ENCODE measurements around the gene DENND1A. TPM values are rescaled to one million over a fixed set of nuclear protein-coding genes. Genes with fewer than 3 reads are reported as not detected.

The DENND1A gene
- total RNA-seq, 1 donor from 2014 or later: 19.9 TPM

DNA sequence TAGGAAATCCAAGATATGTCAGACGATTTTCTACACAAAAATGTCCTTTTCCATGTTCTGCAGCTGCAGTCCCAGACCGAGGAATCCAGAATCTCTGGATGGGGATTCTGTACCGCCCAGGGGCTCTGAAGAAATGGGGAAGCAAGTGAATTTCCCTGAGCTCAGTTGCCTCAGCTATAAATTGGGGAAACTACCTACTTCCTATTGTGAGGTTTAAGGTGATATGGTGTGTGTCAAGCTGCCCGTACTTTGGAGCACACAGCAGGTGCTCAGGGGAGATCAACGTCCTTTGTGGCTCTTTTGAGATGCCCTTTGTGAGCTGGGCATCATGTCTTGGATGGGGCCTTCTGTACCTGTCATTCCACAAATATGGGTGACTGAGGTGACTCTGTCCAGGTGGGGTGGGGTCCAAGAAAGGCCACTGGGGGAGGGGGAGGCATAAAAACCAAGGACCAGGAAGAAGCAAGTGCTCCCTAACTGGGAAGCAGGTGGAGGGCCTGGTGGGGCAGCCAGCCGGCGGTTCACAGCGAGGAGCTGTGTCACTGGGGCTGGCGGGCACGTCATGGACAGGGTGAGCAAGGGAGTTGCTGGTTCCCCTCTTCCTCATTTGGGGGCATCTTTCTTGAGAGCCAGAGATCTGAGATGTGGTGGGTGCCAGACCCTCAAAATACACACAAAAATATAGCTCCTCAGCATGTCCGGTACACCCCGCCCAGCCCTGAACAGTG, 457.9 kb downstream of the DENND1A start:
- DNase-seq (ENCODE audit: extremely low spot score, unreplicated experiment): no peak
- TF ChIP-seq, protein P1, sequence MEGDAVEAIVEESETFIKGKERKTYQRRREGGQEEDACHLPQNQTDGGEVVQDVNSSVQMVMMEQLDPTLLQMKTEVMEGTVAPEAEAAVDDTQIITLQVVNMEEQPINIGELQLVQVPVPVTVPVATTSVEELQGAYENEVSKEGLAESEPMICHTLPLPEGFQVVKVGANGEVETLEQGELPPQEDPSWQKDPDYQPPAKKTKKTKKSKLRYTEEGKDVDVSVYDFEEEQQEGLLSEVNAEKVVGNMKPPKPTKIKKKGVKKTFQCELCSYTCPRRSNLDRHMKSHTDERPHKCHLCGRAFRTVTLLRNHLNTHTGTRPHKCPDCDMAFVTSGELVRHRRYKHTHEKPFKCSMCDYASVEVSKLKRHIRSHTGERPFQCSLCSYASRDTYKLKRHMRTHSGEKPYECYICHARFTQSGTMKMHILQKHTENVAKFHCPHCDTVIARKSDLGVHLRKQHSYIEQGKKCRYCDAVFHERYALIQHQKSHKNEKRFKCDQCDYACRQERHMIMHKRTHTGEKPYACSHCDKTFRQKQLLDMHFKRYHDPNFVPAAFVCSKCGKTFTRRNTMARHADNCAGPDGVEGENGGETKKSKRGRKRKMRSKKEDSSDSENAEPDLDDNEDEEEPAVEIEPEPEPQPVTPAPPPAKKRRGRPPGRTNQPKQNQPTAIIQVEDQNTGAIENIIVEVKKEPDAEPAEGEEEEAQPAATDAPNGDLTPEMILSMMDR (conservative IDR thresholded peaks at IDR 0.05): no peak
- peaks cover 3% of the 10 kb centered on the region for H3K36me3 Mint-ChIP-seq
- no peak overlapping the region for H3K4me3 Mint-ChIP-seq
- H3K27me3 Mint-ChIP-seq: no peaks in the 10 kb centered on the region
- no peak overlapping the region for H3K27ac Mint-ChIP-seq
- peaks cover 22% of the 10 kb centered on the region for H3K4me1 Mint-ChIP-seq (ENCODE audit: unreplicated experiment)
- H3K9me3 Mint-ChIP-seq: no peaks in the 10 kb centered on the region

DNA sequence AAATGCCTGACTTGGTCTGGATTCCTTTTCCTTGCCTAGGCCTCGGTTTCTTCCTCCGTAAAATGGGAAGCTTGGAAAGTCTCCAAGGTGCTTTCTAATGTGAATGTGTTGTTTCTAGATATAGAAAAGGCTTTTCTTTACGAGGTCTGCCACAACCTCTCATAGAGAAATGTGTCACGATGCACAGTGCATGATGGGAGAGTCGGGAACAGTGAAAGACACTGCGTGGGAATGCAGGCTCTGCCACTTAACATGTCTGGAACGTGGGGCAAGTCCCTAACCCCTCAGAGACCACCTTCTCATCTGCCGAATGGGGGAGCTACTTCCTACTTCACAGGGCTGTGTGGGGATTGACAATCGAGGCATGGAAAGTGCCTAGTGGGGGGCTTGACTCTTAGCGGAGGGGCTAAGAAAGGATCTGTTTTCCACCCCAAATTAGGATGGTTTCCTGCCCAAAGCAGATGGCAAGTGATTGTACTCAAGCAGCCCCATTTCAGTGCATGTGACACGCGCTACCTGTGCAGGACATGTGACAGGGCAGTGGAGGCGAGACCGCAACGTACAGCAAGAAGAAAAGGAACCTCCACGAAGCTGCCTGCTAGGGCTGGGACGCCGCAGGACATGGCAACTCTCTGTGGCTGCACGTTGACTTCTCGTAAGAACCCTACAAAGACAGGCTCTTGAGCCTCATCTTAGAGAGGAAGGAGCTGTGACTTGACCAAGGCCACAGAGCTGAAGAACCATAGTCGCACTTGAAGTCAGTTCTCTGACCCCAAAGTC, 458.7 kb downstream of the DENND1A start:
- no peak for DNase-seq (ENCODE audit: extremely low spot score, unreplicated experiment)
- H3K36me3 Mint-ChIP-seq: peaks cover 3% of the 10 kb centered on the region
- TF ChIP-seq, protein P1 (conservative IDR thresholded peaks at IDR 0.05): no peak
- H3K4me3 Mint-ChIP-seq: no peak overlapping the region
- H3K4me1 Mint-ChIP-seq (ENCODE audit: unreplicated experiment): peaks cover 22% of the 10 kb centered on the region
- H3K27me3 Mint-ChIP-seq: no peaks in the 10 kb centered on the region
- no peaks in the 10 kb centered on the region for H3K9me3 Mint-ChIP-seq
- no peak overlapping the region for H3K27ac Mint-ChIP-seq

DNA sequence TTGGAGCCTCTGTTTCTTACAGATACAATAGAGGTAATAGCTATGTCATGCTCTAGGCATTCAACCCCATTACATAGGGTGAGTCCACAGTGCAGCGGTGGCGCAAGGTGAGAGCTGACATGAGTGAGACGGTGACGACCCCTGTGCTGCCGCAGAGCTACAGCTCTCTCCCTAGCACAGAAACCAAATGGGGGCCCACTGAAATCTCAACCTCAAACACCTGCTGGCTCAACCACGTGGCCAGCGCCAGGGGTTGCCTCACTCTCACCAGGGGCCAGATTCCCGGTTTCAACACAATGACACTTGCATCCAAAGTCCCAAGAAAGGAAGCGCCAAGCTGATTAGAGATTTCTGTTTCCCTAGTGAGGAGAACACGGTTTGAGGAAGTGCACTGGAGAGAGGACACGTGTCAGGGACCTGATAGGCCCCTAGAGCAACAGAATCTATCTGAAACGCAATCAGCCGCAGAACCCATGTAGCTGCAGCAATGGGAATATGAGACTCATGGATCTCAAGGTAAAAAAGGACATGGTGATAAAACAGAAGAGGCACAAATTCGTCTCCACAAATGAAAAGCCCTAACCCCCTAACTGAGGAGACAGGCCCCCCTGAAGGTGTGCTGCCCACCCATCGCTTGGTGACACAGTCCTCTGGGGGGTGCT, 459.7 kb downstream of the DENND1A start:
- TF ChIP-seq, protein P1 (conservative IDR thresholded peaks at IDR 0.05): no peak
- Mint-ChIP-seq H3K36me3 (peaks cover 3% of the 10 kb centered on the region), H3K4me3 (no peak overlapping the region), H3K27ac (no peak overlapping the region), H3K27me3 (no peaks in the 10 kb centered on the region), H3K4me1 (ENCODE audit: unreplicated experiment) (peaks cover 22% of the 10 kb centered on the region), H3K9me3 (no peaks in the 10 kb centered on the region)
- DNase-seq (ENCODE audit: extremely low spot score, unreplicated experiment): no peak

DNA sequence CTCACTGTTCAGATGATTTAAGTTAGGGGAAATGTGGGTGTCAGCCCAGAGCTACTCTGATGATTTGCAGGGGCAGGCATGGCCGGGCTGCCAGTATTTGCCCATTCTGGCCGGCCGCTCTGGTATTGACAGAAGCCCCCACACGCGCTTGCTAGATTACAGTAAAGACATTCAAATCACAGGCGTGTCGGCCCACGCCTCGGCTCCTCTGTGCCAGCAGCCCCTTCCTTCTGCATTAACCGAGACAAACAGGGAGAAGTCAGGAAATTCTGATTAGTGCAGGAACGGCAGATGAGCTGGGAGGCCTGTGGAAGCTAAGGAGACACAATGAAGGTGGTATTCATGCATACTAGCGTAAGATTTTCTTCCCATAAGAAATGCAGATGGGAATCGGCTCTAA, 460.6 kb downstream of the DENND1A start:
- H3K27me3 Mint-ChIP-seq: no peaks in the 10 kb centered on the region
- no peak overlapping the region for H3K27ac Mint-ChIP-seq
- DNase-seq (ENCODE audit: extremely low spot score, unreplicated experiment): no peak
- H3K9me3 Mint-ChIP-seq: no peaks in the 10 kb centered on the region
- TF ChIP-seq, protein P1 (conservative IDR thresholded peaks at IDR 0.05): no peak
- H3K4me3 Mint-ChIP-seq: no peak overlapping the region
- H3K4me1 Mint-ChIP-seq (ENCODE audit: unreplicated experiment): peaks cover 22% of the 10 kb centered on the region
- H3K36me3 Mint-ChIP-seq: peaks cover 3% of the 10 kb centered on the region

DNA sequence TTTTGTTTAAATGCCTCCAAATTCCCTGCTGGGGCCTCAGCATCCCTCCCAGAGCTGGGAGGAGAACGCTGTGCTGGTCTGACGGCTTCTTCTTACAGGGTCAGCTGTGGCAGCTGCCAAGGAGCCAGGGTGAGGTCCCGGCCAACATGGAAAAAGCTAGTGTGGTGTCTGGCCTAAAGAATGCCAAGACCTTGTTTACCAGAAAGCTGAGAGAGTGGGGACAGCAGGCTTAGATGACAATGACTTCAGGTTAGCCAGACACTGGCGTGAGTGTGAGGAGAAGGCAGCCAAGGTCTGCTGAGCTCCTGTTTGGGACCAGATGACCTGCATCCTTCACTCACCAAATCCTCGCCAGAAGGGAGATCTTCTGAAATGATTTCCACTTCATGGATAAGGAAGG, 461.4 kb downstream of the DENND1A start:
- no peak overlapping the region for H3K27ac Mint-ChIP-seq
- peaks cover 22% of the 10 kb centered on the region for H3K4me1 Mint-ChIP-seq (ENCODE audit: unreplicated experiment)
- H3K27me3 Mint-ChIP-seq: no peaks in the 10 kb centered on the region
- H3K4me3 Mint-ChIP-seq: no peak overlapping the region
- no peak for DNase-seq (ENCODE audit: extremely low spot score, unreplicated experiment)
- TF ChIP-seq, protein P1 (conservative IDR thresholded peaks at IDR 0.05): no peak
- H3K9me3 Mint-ChIP-seq: no peaks in the 10 kb centered on the region
- H3K36me3 Mint-ChIP-seq: peaks cover 3% of the 10 kb centered on the region
